Lower leg skin (tissue), 3 donors: ENCODE measurements around the gene TRIM28.
"Not testable (repeated sequence)": the region's sequence is repeated elsewhere in the genome, so short reads cannot be mapped to it uniquely, and the experiment has no call there.

ENCODE experiments used
- POLR2A ChIP-seq, 2 donors: fragments of 450-650 bp; IDR thresholded peaks; one replicate each; pipeline ENCODE4 v1.6.1; 2016 to 2017; ENCODE audit warnings: antibody characterized with exemption in 2 of 2, mild to moderate bottlenecking in 1 of 2, moderate library complexity in 1 of 2
- TF ChIP-seq, protein P1 (sequence below), 3 donors: fragments of 450-650 bp; IDR thresholded peaks; one replicate each; pipeline ENCODE4 v1.5.1; 2016; ENCODE audit warnings: antibody characterized with exemption in 3 of 3, mild to moderate bottlenecking in 3 of 3, moderate library complexity in 2 of 3

DNA sequence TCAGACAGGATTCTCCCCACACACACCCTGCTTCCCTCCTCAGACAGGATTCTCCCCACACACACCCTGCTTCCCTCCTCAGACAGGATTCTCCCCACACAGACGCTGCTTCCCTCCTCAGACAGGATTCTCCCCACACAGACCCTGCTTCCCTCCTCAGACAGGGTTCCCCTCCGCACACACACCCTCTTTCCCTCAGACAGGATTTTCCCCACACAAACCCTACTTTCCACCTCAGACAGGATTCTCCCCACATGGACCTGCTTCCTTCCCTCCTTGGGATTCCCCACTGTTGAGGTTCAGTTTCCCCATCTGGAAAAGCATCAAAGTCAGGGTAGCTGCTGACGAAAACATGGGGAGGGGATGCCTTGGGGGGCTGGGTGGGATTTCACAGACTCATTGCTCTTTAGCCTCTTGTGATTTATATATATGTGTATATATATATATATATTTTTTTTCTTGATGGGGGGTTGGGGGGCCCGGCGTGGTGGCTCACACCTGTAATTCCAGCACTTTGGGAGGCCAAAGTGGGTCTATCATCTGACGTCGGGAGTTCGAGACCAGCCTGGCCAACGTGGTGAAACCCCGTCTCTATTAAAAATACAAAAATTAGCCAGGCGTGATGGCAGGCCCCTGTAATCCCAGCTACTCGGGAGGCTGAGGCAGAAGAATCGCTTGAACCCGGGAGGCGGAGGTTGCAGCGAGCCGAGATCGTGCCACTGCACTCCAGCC lies 1.1 kb upstream of the TRIM28 start:
- not testable (repeated sequence) for TF ChIP-seq POLR2A (IDR thresholded peaks at IDR 0.05)
- TF ChIP-seq, protein P1, sequence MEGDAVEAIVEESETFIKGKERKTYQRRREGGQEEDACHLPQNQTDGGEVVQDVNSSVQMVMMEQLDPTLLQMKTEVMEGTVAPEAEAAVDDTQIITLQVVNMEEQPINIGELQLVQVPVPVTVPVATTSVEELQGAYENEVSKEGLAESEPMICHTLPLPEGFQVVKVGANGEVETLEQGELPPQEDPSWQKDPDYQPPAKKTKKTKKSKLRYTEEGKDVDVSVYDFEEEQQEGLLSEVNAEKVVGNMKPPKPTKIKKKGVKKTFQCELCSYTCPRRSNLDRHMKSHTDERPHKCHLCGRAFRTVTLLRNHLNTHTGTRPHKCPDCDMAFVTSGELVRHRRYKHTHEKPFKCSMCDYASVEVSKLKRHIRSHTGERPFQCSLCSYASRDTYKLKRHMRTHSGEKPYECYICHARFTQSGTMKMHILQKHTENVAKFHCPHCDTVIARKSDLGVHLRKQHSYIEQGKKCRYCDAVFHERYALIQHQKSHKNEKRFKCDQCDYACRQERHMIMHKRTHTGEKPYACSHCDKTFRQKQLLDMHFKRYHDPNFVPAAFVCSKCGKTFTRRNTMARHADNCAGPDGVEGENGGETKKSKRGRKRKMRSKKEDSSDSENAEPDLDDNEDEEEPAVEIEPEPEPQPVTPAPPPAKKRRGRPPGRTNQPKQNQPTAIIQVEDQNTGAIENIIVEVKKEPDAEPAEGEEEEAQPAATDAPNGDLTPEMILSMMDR (IDR thresholded peaks at IDR 0.05) = not testable (repeated sequence)
